ENCODE data around the gene MSRB3.
"Not testable (repeated sequence)": the region's sequence is repeated elsewhere in the genome, so short reads cannot be mapped to it uniquely, and the experiment has no call there.

The MSRB3 gene

GRCh38 chr12:65403188-65403587, 124.7 kb downstream of the MSRB3 start:
- no peak for DNase-seq (ENCODE audit: low spot score)

DNA sequence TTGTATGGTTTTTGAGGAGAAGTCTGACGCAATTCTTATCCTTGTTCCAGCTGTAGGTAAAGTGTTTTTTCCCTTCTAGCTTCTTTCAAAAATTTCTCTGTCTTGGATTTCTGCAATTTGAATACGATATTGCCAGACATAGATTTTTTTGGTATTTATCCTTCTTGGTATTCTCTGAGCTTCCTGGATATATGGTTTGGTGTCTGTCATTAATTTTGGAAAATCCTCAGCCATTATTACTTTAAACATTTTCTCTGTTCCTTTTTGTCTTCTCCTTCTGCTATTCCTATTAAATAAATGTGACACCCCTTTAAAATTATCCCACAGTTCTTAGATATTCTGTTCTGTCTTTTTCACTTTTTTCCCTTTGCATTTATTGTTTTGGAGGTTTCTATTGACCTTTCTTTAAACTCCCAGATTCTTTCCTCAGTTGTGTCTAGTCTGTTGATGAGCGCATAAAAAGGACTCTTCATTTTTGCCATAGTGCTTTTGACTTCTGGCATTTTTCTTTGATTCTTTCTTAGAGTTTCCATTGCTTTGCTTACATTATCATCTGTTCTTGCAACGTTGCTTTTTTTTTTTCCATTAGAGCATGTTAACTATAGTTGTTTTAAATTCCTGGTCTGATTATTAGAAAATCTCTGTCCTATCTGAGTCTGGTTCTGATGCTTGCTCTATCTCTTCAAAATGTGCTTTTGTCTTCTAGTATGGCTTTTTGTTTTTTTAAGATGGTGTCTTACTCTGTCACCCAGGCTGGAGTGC, 129.1 kb downstream of the MSRB3 start:
- no peak for DNase-seq (ENCODE audit: low spot score)

DNA sequence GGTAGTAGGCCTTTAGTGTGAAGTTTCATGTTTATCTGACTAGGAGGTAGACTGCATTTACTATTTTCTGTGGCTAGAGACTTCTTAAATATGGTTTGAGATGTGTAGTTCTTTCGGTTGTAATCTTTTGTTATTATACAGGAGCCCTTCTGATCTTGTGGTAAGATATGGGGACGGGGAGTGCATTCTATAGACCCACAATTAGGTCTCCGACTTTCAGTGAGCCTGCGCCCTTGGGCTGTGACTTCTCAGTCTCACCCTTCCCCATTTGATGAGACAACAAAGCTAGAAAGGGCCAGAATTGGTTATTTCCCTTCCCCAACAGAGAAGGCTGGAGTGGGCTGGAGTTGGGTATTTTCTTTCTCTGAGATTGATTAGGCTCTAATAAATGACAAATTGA, 130.0 kb downstream of the MSRB3 start:
- DNase-seq (ENCODE audit: low spot score): no peak

DNA sequence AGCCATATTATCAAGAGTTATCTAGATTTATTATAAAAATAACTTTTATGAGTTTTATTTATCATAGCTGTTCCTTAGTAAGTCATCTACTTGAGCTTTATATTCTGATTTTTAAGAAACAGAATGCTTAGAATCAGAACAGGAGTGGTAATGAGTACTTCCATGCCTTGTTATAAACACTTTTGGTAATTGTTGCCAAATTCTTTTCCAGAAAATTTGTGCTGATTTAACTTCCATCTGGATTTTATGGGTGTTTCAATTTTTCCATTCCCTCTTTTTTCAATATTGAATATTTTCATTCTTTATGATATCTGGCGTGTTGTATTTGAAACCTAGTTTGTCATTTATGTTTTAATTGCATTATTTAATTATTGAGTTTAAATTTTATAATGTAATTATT, 131.2 kb downstream of the MSRB3 start:
- DNase-seq (ENCODE audit: low spot score): no peak

GRCh38 chr12:65411171-65411570, 132.7 kb downstream of the MSRB3 start:
- no peak for DNase-seq (ENCODE audit: low spot score)

- DNase-seq (ENCODE audit: low spot score): no peak
These were observed 136.0 kb downstream of the MSRB3 start for GRCh38 chr12:65414526-65414925.

- DNase-seq (ENCODE audit: low spot score): peak; percentile 23
These were observed 137.3 kb downstream of the MSRB3 start for GRCh38 chr12:65415826-65416225.

GRCh38 chr12:65419284-65420072, 141.0 kb downstream of the MSRB3 start:
- no peak for DNase-seq (ENCODE audit: low spot score)

- DNase-seq (ENCODE audit: low spot score): no peak
These were observed 142.5 kb downstream of the MSRB3 start for GRCh38 chr12:65420941-65421340.

DNA sequence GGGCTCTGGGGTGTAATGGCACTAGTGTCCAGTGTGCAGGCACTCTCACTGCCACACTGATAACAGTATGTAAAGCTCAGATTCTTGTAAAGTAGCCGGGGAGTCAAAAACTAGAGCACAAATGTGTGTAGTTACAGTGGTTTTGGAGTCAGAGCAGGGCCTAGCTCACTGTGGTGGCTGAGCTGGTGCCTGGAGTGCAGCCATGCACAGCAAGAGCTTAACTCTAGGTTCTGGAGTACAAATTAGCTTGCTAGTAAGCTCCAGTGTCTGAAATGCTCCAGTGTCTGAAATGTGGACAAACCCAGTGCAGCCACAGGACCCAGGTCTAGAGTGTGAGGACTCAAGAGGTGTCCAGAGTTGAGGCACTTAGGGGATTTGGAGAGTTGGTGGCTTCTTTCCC, 149.2 kb downstream of the MSRB3 start:
- DNase-seq (ENCODE audit: low spot score): no peak

DNA sequence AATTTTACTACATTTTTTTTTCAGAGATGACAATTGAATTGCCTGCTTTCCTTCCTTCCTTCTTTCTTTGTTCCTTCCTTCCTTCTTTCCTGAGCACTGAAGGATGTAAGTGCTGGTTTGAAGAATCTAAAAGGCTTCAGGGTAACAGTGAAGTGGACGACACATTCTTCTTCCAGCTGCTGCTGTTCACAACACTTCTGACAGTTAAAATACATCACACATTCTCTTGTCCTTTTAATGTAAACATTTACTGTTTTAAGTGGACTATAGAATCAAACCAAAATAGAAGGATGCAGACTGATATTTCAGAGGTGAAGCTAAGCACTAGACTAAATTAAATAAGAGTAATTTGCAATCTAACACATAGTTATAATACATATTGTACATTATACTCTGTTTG, 151.5 kb downstream of the MSRB3 start:
- DNase-seq (ENCODE audit: low spot score): no peak

DNA sequence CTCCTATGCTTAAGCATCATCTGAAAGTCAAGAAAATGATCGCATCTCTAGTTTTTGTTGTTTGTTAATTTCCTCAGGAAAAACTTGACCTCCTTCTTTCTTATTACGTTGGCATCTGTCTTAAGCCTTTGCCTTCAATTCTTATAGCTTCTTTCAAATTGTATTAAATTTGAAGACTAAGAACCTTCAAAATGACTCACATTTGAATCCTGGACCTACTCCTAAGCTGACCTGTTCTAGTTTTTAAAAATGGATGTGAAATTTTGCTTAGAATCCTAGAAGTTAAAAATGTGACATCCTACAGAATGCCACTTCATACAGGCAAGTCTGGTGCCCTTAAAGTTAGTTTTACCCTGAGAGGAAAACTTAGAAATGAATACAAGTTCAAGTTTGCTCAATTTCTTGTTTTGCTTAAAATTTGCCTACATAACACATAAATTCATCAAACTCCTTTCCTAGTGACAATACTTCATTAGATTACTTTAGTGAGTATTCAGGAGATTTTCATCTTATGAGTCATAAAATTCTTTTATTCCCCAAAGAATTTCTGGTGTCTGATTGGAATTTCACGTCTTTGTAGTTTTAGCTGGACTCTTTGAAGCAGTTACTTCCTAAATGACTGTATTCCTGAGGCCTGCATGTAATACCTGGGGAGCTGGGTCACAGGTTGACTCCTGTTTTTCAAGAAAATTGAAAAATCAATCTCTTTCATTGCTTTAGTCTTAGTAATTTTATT, 152.3 kb downstream of the MSRB3 start:
- DNase-seq (ENCODE audit: low spot score): no peak

- DNase-seq (ENCODE audit: low spot score): no peak
These were observed 153.6 kb downstream of the MSRB3 start for GRCh38 chr12:65432114-65432513.

GRCh38 chr12:65432651-65433050, 154.2 kb downstream of the MSRB3 start:
- no peak for DNase-seq (ENCODE audit: low spot score)

DNA sequence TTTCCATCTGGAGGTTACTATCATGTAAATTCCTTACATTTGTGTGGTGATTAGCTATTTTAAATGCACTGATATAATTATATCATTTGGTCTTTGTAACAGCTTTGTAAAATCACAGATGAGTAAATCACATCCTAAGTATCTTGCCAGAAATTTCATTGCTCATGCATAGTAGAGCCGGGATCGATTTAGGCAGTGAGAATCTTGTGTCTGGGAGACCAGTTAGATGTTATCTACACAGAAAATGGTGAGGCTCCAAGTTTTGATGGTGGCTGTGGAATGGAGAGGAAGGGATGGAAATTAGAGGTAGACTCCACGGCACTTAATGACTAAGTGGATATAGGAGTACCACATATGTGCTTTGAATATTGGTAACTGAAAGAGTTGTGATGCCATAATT, 156.3 kb downstream of the MSRB3 start:
- no peak for DNase-seq (ENCODE audit: low spot score)

DNA sequence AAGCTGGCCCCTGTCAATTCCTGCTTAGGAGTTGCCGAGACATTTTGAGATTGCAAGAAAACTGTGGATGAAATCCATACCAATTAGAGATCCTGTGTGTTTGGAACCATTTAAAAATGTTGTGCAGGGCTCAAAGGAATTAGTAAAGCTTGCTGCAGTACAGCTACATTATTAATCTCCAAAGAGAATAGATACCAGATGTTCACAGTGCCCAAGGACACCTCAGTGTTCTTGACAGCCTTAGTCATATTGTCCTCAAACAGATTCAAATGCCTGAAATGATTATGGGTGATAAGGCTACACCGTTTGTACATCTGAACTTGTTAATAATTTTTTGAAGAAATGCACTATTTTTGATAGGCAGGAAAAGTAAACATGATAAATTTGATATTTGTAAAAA, 164.6 kb downstream of the MSRB3 start:
- DNase-seq (ENCODE audit: low spot score): no peak

GRCh38 chr12:65444996-65445395, 166.5 kb downstream of the MSRB3 start:
- no peak for DNase-seq (ENCODE audit: low spot score)

DNA sequence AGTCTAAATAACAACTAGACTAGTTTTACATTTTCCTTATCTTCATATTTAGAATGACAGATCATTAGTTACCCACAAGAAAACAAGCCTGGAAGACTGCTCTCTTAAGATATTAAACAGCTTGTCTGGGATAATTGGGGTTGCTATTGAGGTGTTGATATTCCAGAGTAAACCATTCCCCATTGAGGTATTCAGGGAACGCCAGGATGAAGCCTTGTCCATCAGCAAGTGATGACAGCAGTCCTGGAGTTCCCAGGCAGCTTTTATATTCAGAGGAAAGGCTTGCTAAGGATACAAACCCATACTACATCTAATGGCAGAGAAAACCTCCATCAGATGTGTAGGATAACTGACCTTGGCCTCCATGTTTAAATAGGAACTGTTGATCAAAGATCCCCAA, 168.4 kb downstream of the MSRB3 start:
- no peak for DNase-seq (ENCODE audit: low spot score)

GRCh38 chr12:65449400-65449799, 170.9 kb downstream of the MSRB3 start:
- DNase-seq (ENCODE audit: low spot score): no peak

DNA sequence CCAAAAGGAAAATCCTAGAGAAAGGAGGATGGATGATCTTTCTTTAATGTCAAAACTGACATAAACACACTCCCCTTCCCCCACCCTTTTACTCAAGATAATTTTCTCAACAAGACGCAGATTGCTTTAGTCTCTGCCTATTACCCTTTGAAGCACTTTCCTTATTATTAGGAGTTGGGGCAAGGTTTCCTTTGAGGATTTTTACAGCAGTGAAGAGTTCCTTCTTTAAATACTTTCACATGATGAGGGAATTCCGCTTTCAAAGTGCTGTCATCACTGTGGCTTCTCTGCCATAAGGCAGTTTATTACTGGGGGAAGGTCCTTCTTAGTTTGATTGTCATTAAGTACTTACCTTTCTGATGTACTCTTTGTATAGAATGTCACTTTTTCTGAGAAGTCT, 172.1 kb downstream of the MSRB3 start:
- DNase-seq (ENCODE audit: low spot score): no peak

GRCh38 chr12:65454115-65454787, 175.8 kb downstream of the MSRB3 start:
- no peak for DNase-seq (ENCODE audit: low spot score)

DNA sequence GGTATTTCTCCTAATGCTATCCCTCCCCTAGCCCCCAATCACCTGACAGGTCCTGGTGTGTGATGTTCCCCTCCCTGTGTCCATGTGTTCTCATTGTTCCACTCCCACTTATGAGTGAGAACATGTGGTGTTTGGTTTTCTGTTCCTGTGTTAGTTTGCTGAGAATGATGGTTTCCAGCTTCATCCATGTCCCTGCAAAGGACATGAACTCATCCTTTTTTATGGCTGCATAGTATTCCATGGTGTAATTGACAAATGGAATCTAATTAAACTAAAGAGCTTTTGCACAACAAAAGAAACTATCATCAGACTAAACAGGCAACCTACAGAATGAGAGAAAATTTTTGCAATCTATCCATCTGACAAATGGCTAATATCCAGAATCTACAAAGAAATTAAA, 178.9 kb downstream of the MSRB3 start:
- not testable (repeated sequence) for DNase-seq (ENCODE audit: low spot score)
